LHCN-M2 (cell line): Measurements from ENCODE around the gene CC2D1B. TPM values are rescaled to one million over a fixed set of nuclear protein-coding genes. Genes with fewer than 3 reads are reported as not detected.

Source experiments
- DNase-seq: peaks from one replicate; pipeline ENCODE4 v3.0.0-alpha.2; 2012; ENCODE audit warnings: low read depth
- total RNA-seq: library from RNA; depleted of rRNA; stranded (reverse); fragments of >200 nt; gene quantifications from 2 replicates; pipeline ENCODE4 v1.2.3, GENCODE V29; 2014; rRNA removed

The CC2D1B gene
- total RNA-seq, 1 experiment from 2014 or later = 46.3 TPM

DNA sequence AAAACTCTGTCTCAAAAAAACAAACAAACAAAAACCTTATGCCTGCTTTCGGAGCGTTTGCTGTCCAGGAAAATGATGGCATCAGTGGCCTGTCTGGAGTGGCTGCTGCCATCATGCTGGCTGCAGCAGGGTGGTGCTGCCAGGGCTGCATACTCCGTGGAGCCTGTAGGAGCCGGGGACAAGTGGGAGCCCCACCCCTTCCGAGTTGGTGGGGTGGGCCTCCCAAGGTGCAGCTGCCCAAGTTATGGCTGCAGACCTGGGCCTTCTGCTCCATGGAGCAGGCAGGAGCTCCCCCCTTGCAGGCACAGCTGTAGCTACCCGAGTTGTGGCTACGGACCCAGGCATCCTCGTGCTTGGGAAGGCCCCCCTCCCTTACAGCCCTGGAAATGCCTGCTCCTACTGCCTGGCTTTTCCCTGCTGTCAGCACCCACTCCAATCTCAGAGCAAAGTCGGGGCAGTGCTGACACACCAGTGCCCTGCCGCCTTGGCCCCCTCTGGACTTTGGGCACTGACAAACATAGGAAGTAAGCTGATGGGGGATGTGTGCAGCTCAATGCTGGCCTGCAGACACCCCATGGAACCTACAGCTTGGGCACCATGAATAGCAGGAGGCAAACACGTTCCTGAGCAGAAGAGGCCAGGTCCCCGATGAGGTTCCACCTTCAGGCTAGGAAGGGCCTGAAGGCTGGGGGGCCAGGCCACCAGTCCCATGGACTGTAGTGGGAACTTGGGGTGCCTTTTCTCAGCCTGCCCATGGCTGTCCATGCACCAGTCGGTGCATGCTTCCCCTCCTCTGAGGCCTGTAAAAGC, 60.4 kb downstream of the CC2D1B start:
- DNase-seq = no peak

Other genes starting within 250 kb of the CC2D1B start
- gene ZFYVE9, start 224.1 kb downstream of the CC2D1B start, total RNA-seq = 22.5 and 23.9 TPM in 2 replicates
- 15.6 and 18.2 TPM in 2 replicates for gene ORC1, start 38.2 kb upstream of the CC2D1B start, total RNA-seq
- 12.2 and 13.8 TPM in 2 replicates for gene PRPF38A, start 38.4 kb upstream of the CC2D1B start, total RNA-seq
- gene TUT4, start 186.9 kb upstream of the CC2D1B start, total RNA-seq = 23.1 and 28.4 TPM in 2 replicates
- gene GPX7, start 236.2 kb upstream of the CC2D1B start, total RNA-seq = 32.4 and 36.3 TPM in 2 replicates